HEK293T (cell line): ENCODE measurements around the gene SGO2.

ENCODE experiments used
- BHLHE40 ChIP-seq: fragments of 450-650 bp; IDR thresholded peaks from 2 replicates; pipeline ENCODE4 v1.6.1; 2016; ENCODE audit warnings: mild to moderate bottlenecking, moderate library complexity, borderline replicate concordance
- FOXA1 ChIP-seq: fragments of 450-650 bp; IDR thresholded peaks from 2 replicates; pipeline ENCODE4 v1.6.1; 2016; ENCODE audit warnings: mild to moderate bottlenecking

GRCh38 chr2:200506679-200507078 lies 19.3 kb upstream of the SGO2 start:
- no peak for TF ChIP-seq FOXA1
- TF ChIP-seq BHLHE40 = no peak
